K562 (cell line): Measurements from ENCODE around the gene SDR39U1. TPM values are rescaled to one million over a fixed set of nuclear protein-coding genes. Genes with fewer than 3 reads are reported as not detected.

Experiments
- BDP1 ChIP-seq: IDR thresholded peaks from 3 replicates; pipeline ENCODE4 v1.6.1; 2011; ENCODE audit not compliant: insufficient read length, insufficient read depth
- CBX5 ChIP-seq: IDR thresholded peaks from 2 replicates; pipeline ENCODE4 v1.6.1; 2014; ENCODE audit warnings: low read depth, borderline replicate concordance
- HDAC8 ChIP-seq: fragments of 450-650 bp; IDR thresholded peaks from 2 replicates; pipeline ENCODE4 v1.6.1; 2016; ENCODE audit warnings: mild to moderate bottlenecking, missing genetic modification characterization, moderate library complexity, missing compliant biosample characterization
- HNRNPH1 ChIP-seq: fragments of 200-400 bp; formaldehyde crosslinking; optimal IDR thresholded peaks from 2 replicates; pipeline ENCODE3; 2017; ENCODE audit warnings: low read depth, mild to moderate bottlenecking, low read length, moderate library complexity
- HNRNPUL1 ChIP-seq: fragments of 200-400 bp; formaldehyde crosslinking; IDR thresholded peaks from 2 replicates; pipeline ENCODE4 v1.6.1; 2017; ENCODE audit warnings: low read length
- KDM2B ChIP-seq: fragments of 250-450 bp; sonication (Bioruptor Pico); IDR thresholded peaks from 2 replicates; pipeline ENCODE4 v1.8.0; 2021; ENCODE audit warnings: mild to moderate bottlenecking, moderate library complexity
- KLF16 ChIP-seq: IDR thresholded peaks from 2 replicates; pipeline ENCODE4 v1.6.1; 2016; ENCODE audit warnings: antibody characterized with exemption
- MAZ ChIP-seq, 2 experiments: fragments of 450-650 bp in 1 of 2; sonication (generic) in 1 of 2; formaldehyde crosslinking; IDR thresholded peaks in 1 of 2; conservative IDR thresholded peaks in 1 of 2; 2 replicates each; pipeline versions ENCODE4 v1.4.0 to v1.5.0; 2020; ENCODE audit warnings: mild to moderate bottlenecking in 1 of 2, missing genetic modification reagents in 1 of 2
- PRMT5 ChIP-seq: sonication (generic); formaldehyde crosslinking; IDR thresholded peaks from 2 replicates; pipeline ENCODE4 v1.5.0; 2020; ENCODE audit warnings: missing genetic modification reagents
- ZFP1 ChIP-seq: fragments of 450-650 bp; formaldehyde crosslinking; IDR thresholded peaks from 2 replicates; pipeline ENCODE4 v1.4.0; 2020; ENCODE audit warnings: mild to moderate bottlenecking, mixed read lengths
- ZFX ChIP-seq: sonication (generic); formaldehyde crosslinking; IDR thresholded peaks from 2 replicates; pipeline ENCODE4 v1.8.0; 2022; ENCODE audit warnings: mild to moderate bottlenecking, missing genetic modification reagents, moderate library complexity
- ZNF197 ChIP-seq: fragments of 200-800 bp; sonication (Bioruptor generic); IDR thresholded peaks from 2 replicates; pipeline ENCODE4 v1.6.1; 2016; ENCODE audit warnings: low read depth, missing genetic modification characterization, missing compliant biosample characterization
- ZNF23 ChIP-seq: fragments of 250-450 bp; sonication (Bioruptor Pico); IDR thresholded peaks from 2 replicates; pipeline ENCODE4 v1.4.0; 2020; ENCODE audit warnings: mild to moderate bottlenecking
- ZNF253 ChIP-seq: fragments of 250-450 bp; sonication (Bioruptor Pico); conservative IDR thresholded peaks from 2 replicates; pipeline ENCODE4 v1.6.1; 2021; ENCODE audit warnings: mild to moderate bottlenecking
- polyA plus RNA-seq, 8 experiments: library from polyadenylated mRNA; depleted of rRNA in 4 of 8; stranded (reverse) in 5 of 8; unstranded in 3 of 8; fragments of >200 nt; fragmentation: Nextera tagmentation in 2 of 8; fragmentation: Illumina TruSeq in 1 of 8; extraction: Ambion mirVana in 2 of 8; extraction: Trizol in 1 of 8; gene quantifications; 2 replicates each; pipeline versions ENCODE4 v1.2.1 to v1.2.3, GENCODE V29; 2011 to 2014; ENCODE audit warnings: inconsistent platforms in 1 of 8, missing spikeins in 1 of 8
- total RNA-seq, 7 experiments: library from RNA; depleted of rRNA in 6 of 7; stranded (reverse); fragments of >200 nt in 6 of 7; fragmentation: Illumina TruSeq in 2 of 7; extraction: Trizol in 2 of 7; gene quantifications; 2 replicates each; pipeline versions ENCODE4 v1.2.1 to v1.2.3, GENCODE V29; 2011 to 2021; ENCODE audit warnings: low replicate concordance in 1 of 7
- TF ChIP-seq, protein P1 (sequence below), 2 experiments: fragments of 450-650 bp in 1 of 2; IDR thresholded peaks; 2 replicates each; pipeline ENCODE4 v1.6.1; 2011 to 2017; ENCODE audit warnings: low read depth in 2 of 2, antibody characterized with exemption in 1 of 2, borderline replicate concordance in 1 of 2, low read length in 1 of 2, mild to moderate bottlenecking in 1 of 2, mixed read lengths in 1 of 2; ENCODE audit not compliant: control insufficient read depth in 1 of 2
- TF ChIP-seq, protein P2 (sequence below): sonication (generic); formaldehyde crosslinking; IDR thresholded peaks from 2 replicates; pipeline ENCODE4 v1.8.1; 2022; ENCODE audit warnings: missing genetic modification reagents
- TF ChIP-seq, protein P3 (sequence below): fragments of 450-650 bp; IDR thresholded peaks from 2 replicates; pipeline ENCODE4 v1.6.1; 2018; ENCODE audit not compliant: partially characterized antibody
- TF ChIP-seq, protein P4 (sequence below): fragments of 250-450 bp; sonication (Bioruptor Pico); IDR thresholded peaks from 2 replicates; pipeline ENCODE4 v1.8.0; 2021; ENCODE audit warnings: mild to moderate bottlenecking, moderate library complexity

The SDR39U1 gene
- total and polyA plus RNA-seq, 9 of the 15 experiments (the other 6 are each of a cell fraction or from before 2014, with no cell fraction given) = 10.4 to 56.1 (median 19.8) TPM

DNA sequence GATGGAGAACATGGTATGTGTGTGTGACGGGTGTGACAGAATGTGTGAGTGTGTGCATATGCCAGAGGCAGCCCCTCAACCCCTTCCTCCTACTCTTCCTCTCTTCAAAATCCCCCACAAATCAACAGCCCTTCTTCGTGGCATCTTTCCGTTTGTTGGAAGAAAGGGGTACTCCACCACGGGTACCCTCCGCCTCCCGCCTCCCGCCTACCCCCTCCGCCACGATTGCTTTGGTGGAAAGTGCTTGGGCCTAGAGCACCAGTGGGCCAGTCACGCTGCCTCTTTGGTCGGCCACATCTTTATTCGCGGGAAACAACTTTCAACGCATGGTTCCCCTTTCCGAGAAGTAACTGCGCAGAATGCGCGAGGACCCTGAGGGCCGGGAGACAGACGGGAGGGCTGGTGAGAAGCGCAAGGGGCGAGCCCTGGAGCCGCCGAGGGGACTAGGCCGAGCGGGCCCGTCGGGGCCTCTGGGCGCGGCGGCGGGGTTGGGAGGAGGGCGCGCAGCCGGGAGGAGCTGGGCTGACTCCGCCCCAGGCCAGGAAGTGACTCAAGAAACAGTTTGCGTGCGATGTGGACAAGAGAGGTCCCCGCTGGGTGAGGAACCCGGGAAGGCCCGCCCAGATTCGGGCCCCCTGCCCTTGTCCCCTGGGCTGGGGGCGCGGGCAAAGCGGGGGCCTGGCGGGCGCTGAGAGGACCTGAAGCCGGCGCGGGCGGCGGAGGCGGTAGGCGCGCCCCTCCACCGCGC is 13.0 kb downstream of the SDR39U1 start, which contains the start of the genes CBLN3 and KHNYN (continued):
- TF ChIP-seq HNRNPH1 = no peak
- TF ChIP-seq KLF16 = no peak
- no peak for TF ChIP-seq CBX5
- no peak; the same call in 1 of the 2 replicates for TF ChIP-seq KDM2B (CRISPR knock-in tag)
- TF ChIP-seq, protein P1, sequence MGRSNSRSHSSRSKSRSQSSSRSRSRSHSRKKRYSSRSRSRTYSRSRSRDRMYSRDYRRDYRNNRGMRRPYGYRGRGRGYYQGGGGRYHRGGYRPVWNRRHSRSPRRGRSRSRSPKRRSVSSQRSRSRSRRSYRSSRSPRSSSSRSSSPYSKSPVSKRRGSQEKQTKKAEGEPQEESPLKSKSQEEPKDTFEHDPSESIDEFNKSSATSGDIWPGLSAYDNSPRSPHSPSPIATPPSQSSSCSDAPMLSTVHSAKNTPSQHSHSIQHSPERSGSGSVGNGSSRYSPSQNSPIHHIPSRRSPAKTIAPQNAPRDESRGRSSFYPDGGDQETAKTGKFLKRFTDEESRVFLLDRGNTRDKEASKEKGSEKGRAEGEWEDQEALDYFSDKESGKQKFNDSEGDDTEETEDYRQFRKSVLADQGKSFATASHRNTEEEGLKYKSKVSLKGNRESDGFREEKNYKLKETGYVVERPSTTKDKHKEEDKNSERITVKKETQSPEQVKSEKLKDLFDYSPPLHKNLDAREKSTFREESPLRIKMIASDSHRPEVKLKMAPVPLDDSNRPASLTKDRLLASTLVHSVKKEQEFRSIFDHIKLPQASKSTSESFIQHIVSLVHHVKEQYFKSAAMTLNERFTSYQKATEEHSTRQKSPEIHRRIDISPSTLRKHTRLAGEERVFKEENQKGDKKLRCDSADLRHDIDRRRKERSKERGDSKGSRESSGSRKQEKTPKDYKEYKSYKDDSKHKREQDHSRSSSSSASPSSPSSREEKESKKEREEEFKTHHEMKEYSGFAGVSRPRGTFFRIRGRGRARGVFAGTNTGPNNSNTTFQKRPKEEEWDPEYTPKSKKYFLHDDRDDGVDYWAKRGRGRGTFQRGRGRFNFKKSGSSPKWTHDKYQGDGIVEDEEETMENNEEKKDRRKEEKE (IDR thresholded peaks at IDR 0.05; ENCODE audit: borderline replicate concordance in 1 of 2, control insufficient read depth in 1 of 2, low read depth in 2 of 2, low read length in 1 of 2) = no peak
- no peak for TF ChIP-seq BDP1
- no peak for TF ChIP-seq ZFP1 (CRISPR knock-in tag)
- no peak for TF ChIP-seq ZNF23
- TF ChIP-seq ZNF253 (CRISPR knock-in tag) = no peak
- peak; percentile 97 for TF ChIP-seq ZFX
- no peak for TF ChIP-seq HNRNPUL1
- TF ChIP-seq, protein P2, sequence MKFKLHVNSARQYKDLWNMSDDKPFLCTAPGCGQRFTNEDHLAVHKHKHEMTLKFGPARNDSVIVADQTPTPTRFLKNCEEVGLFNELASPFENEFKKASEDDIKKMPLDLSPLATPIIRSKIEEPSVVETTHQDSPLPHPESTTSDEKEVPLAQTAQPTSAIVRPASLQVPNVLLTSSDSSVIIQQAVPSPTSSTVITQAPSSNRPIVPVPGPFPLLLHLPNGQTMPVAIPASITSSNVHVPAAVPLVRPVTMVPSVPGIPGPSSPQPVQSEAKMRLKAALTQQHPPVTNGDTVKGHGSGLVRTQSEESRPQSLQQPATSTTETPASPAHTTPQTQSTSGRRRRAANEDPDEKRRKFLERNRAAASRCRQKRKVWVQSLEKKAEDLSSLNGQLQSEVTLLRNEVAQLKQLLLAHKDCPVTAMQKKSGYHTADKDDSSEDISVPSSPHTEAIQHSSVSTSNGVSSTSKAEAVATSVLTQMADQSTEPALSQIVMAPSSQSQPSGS (CRISPR knock-in tag) = no peak
- TF ChIP-seq, protein P3, sequence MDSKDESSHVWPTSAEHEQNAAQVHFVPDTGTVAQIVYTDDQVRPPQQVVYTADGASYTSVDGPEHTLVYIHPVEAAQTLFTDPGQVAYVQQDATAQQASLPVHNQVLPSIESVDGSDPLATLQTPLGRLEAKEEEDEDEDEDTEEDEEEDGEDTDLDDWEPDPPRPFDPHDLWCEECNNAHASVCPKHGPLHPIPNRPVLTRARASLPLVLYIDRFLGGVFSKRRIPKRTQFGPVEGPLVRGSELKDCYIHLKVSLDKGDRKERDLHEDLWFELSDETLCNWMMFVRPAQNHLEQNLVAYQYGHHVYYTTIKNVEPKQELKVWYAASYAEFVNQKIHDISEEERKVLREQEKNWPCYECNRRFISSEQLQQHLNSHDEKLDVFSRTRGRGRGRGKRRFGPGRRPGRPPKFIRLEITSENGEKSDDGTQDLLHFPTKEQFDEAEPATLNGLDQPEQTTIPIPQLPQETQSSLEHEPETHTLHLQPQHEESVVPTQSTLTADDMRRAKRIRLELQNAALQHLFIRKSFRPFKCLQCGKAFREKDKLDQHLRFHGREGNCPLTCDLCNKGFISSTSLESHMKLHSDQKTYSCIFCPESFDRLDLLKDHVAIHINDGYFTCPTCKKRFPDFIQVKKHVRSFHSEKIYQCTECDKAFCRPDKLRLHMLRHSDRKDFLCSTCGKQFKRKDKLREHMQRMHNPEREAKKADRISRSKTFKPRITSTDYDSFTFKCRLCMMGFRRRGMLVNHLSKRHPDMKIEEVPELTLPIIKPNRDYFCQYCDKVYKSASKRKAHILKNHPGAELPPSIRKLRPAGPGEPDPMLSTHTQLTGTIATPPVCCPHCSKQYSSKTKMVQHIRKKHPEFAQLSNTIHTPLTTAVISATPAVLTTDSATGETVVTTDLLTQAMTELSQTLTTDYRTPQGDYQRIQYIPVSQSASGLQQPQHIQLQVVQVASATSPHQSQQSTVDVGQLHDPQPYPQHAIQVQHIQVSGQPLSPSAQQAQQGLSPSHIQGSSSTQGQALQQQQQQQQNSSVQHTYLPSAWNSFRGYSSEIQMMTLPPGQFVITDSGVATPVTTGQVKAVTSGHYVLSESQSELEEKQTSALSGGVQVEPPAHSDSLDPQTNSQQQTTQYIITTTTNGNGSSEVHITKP = no peak
- TF ChIP-seq ZNF197 (CRISPR knock-in tag) = no peak
- no peak for TF ChIP-seq HDAC8 (tag)
- TF ChIP-seq MAZ (CRISPR knock-in tag; conservative IDR thresholded peaks at IDR 0.05 in 1 of 2, IDR thresholded peaks at IDR 0.05 in 1 of 2) = peak; percentile 47 to 59; a peak in 2 of 4 replicates
- no peak for TF ChIP-seq PRMT5 (CRISPR knock-in tag)
- TF ChIP-seq, protein P4, sequence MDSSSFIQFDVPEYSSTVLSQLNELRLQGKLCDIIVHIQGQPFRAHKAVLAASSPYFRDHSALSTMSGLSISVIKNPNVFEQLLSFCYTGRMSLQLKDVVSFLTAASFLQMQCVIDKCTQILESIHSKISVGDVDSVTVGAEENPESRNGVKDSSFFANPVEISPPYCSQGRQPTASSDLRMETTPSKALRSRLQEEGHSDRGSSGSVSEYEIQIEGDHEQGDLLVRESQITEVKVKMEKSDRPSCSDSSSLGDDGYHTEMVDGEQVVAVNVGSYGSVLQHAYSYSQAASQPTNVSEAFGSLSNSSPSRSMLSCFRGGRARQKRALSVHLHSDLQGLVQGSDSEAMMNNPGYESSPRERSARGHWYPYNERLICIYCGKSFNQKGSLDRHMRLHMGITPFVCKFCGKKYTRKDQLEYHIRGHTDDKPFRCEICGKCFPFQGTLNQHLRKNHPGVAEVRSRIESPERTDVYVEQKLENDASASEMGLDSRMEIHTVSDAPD (CRISPR knock-in tag) = no peak
